Coronary artery (tissue), 2 donors: Measurements from ENCODE around the gene WFS1.

Source experiments
- DNase-seq: peaks from one replicate; pipeline ENCODE4 v3.0.0-alpha.2; 2017; ENCODE audit warnings: low spot score
- H3K27ac ChIP-seq, 2 donors: fragments of 200-600 bp; sonication (generic); one replicate each; pipeline ENCODE4 v1.5.1; 2016 to 2019
- H3K4me3 ChIP-seq: fragments of 200-600 bp; sonication (generic); 2 replicates; pipeline ENCODE4 v1.5.1; 2016; ENCODE audit warnings: mild to moderate bottlenecking, moderate library complexity
- CTCF ChIP-seq: fragments of 200-600 bp; sonication (generic); IDR thresholded peaks from one replicate; pipeline ENCODE4 v1.5.1; 2019; ENCODE audit warnings: antibody characterized with exemption

Gene WFS1

GRCh38 chr4:6226506-6226905 is 43.1 kb upstream of the WFS1 start:
- TF ChIP-seq CTCF = no peak
- H3K27ac ChIP-seq = no peak overlapping the region
- peak; percentile 33 for DNase-seq
- H3K4me3 ChIP-seq = no peak overlapping the region

- TF ChIP-seq CTCF = no peak
- peak; percentile 33 for DNase-seq
- Histone ChIP-seq H3K4me3 (no peak overlapping the region), H3K27ac (no peak overlapping the region)
Observed at GRCh38 chr4:6227412-6228157, 42.1 kb upstream of the WFS1 start.

- TF ChIP-seq CTCF = no peak
- H3K4me3 ChIP-seq = no peak overlapping the region
- peak; percentile 36 for DNase-seq
- H3K27ac ChIP-seq = no peak overlapping the region
Observed at GRCh38 chr4:6228158-6229067, 41.2 kb upstream of the WFS1 start.

GRCh38 chr4:6229095-6229494 is 40.6 kb upstream of the WFS1 start:
- Histone ChIP-seq H3K27ac (no peak overlapping the region), H3K4me3 (no peak overlapping the region)
- TF ChIP-seq CTCF = no peak
- DNase-seq = no peak

- no peak for TF ChIP-seq CTCF
- DNase-seq = peak; percentile 60
- no peak overlapping the region for H3K27ac ChIP-seq
- no peak overlapping the region for H3K4me3 ChIP-seq
Observed at GRCh38 chr4:6229671-6230501, 39.8 kb upstream of the WFS1 start.

- H3K4me3 ChIP-seq = no peak overlapping the region
- no peak for DNase-seq
- no peak overlapping the region for H3K27ac ChIP-seq
- no peak for TF ChIP-seq CTCF
Observed at GRCh38 chr4:6230502-6230785, 39.2 kb upstream of the WFS1 start.
